NT2/D1 (cell line): Measurements from ENCODE around the gene VAV3.

Source experiments
- SUZ12 ChIP-seq: IDR thresholded peaks from 2 replicates; pipeline ENCODE4 v1.6.1; 2011; ENCODE audit not compliant: insufficient read length, insufficient read depth; ENCODE audit errors: extremely low read depth
- YY1 ChIP-seq: IDR thresholded peaks from 2 replicates; pipeline ENCODE4 v1.6.1; 2011; ENCODE audit not compliant: insufficient read length, insufficient read depth
- ZNF274 ChIP-seq: IDR thresholded peaks from 2 replicates; pipeline ENCODE4 v1.6.1; 2011; ENCODE audit warnings: mild to moderate bottlenecking, low read depth, low read length

GRCh38 chr1:107975851-107976250 lies 10.9 kb upstream of the VAV3 start:
- TF ChIP-seq ZNF274: no peak
- no peak for TF ChIP-seq YY1
- no peak for TF ChIP-seq SUZ12
